Measurements from ENCODE around the gene DOCK1.

GRCh38 chr10:127357265-127357664 lies 452.0 kb downstream of the DOCK1 start:
- TF ChIP-seq, protein P1, sequence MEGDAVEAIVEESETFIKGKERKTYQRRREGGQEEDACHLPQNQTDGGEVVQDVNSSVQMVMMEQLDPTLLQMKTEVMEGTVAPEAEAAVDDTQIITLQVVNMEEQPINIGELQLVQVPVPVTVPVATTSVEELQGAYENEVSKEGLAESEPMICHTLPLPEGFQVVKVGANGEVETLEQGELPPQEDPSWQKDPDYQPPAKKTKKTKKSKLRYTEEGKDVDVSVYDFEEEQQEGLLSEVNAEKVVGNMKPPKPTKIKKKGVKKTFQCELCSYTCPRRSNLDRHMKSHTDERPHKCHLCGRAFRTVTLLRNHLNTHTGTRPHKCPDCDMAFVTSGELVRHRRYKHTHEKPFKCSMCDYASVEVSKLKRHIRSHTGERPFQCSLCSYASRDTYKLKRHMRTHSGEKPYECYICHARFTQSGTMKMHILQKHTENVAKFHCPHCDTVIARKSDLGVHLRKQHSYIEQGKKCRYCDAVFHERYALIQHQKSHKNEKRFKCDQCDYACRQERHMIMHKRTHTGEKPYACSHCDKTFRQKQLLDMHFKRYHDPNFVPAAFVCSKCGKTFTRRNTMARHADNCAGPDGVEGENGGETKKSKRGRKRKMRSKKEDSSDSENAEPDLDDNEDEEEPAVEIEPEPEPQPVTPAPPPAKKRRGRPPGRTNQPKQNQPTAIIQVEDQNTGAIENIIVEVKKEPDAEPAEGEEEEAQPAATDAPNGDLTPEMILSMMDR (IDR thresholded peaks at IDR 0.05) = no peak
- TF ChIP-seq MXI1 (IDR thresholded peaks at IDR 0.05; ENCODE audit: low read depth, low read length) = no peak
- no peak for TF ChIP-seq EP300 (IDR thresholded peaks at IDR 0.05; ENCODE audit: borderline replicate concordance in 1 of 2, low read depth in 1 of 2, low read length in 1 of 2)
- TF ChIP-seq RFX5 (IDR thresholded peaks at IDR 0.05; ENCODE audit: low read length) = no peak
- no peak for TF ChIP-seq NFIC (IDR thresholded peaks at IDR 0.05; ENCODE audit: borderline replicate concordance)
- no peak for TF ChIP-seq SMC3 (IDR thresholded peaks at IDR 0.05; ENCODE audit: low read depth, low read length)
- no peak for TF ChIP-seq TAF1 (IDR thresholded peaks at IDR 0.05; ENCODE audit: borderline replicate concordance, low read depth, low read length)
- TF ChIP-seq FOXM1 (IDR thresholded peaks at IDR 0.05; ENCODE audit: low read depth) = no peak
- TF ChIP-seq FOSL2 (IDR thresholded peaks at IDR 0.05; ENCODE audit: borderline replicate concordance, low read depth) = no peak
- TF ChIP-seq, protein P2, sequence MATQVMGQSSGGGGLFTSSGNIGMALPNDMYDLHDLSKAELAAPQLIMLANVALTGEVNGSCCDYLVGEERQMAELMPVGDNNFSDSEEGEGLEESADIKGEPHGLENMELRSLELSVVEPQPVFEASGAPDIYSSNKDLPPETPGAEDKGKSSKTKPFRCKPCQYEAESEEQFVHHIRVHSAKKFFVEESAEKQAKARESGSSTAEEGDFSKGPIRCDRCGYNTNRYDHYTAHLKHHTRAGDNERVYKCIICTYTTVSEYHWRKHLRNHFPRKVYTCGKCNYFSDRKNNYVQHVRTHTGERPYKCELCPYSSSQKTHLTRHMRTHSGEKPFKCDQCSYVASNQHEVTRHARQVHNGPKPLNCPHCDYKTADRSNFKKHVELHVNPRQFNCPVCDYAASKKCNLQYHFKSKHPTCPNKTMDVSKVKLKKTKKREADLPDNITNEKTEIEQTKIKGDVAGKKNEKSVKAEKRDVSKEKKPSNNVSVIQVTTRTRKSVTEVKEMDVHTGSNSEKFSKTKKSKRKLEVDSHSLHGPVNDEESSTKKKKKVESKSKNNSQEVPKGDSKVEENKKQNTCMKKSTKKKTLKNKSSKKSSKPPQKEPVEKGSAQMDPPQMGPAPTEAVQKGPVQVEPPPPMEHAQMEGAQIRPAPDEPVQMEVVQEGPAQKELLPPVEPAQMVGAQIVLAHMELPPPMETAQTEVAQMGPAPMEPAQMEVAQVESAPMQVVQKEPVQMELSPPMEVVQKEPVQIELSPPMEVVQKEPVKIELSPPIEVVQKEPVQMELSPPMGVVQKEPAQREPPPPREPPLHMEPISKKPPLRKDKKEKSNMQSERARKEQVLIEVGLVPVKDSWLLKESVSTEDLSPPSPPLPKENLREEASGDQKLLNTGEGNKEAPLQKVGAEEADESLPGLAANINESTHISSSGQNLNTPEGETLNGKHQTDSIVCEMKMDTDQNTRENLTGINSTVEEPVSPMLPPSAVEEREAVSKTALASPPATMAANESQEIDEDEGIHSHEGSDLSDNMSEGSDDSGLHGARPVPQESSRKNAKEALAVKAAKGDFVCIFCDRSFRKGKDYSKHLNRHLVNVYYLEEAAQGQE (IDR thresholded peaks at IDR 0.05; ENCODE audit: low read depth, low read length) = no peak
- TF ChIP-seq, protein P3, sequence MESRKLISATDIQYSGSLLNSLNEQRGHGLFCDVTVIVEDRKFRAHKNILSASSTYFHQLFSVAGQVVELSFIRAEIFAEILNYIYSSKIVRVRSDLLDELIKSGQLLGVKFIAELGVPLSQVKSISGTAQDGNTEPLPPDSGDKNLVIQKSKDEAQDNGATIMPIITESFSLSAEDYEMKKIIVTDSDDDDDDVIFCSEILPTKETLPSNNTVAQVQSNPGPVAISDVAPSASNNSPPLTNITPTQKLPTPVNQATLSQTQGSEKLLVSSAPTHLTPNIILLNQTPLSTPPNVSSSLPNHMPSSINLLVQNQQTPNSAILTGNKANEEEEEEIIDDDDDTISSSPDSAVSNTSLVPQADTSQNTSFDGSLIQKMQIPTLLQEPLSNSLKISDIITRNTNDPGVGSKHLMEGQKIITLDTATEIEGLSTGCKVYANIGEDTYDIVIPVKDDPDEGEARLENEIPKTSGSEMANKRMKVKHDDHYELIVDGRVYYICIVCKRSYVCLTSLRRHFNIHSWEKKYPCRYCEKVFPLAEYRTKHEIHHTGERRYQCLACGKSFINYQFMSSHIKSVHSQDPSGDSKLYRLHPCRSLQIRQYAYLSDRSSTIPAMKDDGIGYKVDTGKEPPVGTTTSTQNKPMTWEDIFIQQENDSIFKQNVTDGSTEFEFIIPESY (IDR thresholded peaks at IDR 0.05; ENCODE audit: borderline replicate concordance, low read depth) = no peak
- TF ChIP-seq FOXJ3 (CRISPR knock-in tag; IDR thresholded peaks at IDR 0.05) = no peak

Measured in SK-N-SH (cell line).